K562 (cell line): ENCODE results near the gene TMEM248. TPM values are rescaled to one million over a fixed set of nuclear protein-coding genes. Genes with fewer than 3 reads are reported as not detected.

Experiments used
- BRCA1 ChIP-seq, 2 experiments: fragments of 450-650 bp in 1 of 2; sonication (generic) in 1 of 2; formaldehyde crosslinking in 1 of 2; IDR thresholded peaks; 2 replicates each; pipeline versions ENCODE4 v1.5.0 to v1.6.1; 2017 to 2020; ENCODE audit warnings: mild to moderate bottlenecking in 1 of 2, missing genetic modification reagents in 1 of 2
- CBX3 ChIP-seq, 2 experiments: IDR thresholded peaks; 1 replicate in 1 of 2; 2 replicates in 1 of 2; pipeline ENCODE4 v1.6.1; 2012; ENCODE audit warnings: inconsistent platforms in 2 of 2, low read length in 2 of 2, borderline replicate concordance in 1 of 2, control low read depth in 1 of 2
- EGR1 ChIP-seq: fragments of 450-650 bp; conservative IDR thresholded peaks from 2 replicates; pipeline ENCODE4 v1.6.1; 2017; ENCODE audit warnings: mild to moderate bottlenecking
- MAFF ChIP-seq: IDR thresholded peaks from 2 replicates; pipeline ENCODE4 v1.6.1; 2012; ENCODE audit warnings: low read length, improper control_type of control experiment
- NEUROD1 ChIP-seq: fragments of 150-350 bp; IDR thresholded peaks from 2 replicates; pipeline ENCODE4 v1.6.1; 2014; ENCODE audit warnings: borderline replicate concordance, low read length, low read depth; ENCODE audit not compliant: partially characterized antibody
- PCBP2 ChIP-seq: fragments of 200-400 bp; formaldehyde crosslinking; IDR thresholded peaks from 2 replicates; pipeline ENCODE4 v1.6.1; 2018; ENCODE audit warnings: low read length, low read depth, mild to moderate bottlenecking, moderate library complexity; ENCODE audit not compliant: poor library complexity, severe bottlenecking
- SMAD4 ChIP-seq: fragments of 250-450 bp; sonication (Bioruptor Pico); conservative IDR thresholded peaks from 2 replicates; pipeline ENCODE4 v1.8.0; 2021; ENCODE audit warnings: inconsistent platforms, mild to moderate bottlenecking, moderate library complexity
- SNRNP70 ChIP-seq: fragments of 200-400 bp; formaldehyde crosslinking; optimal IDR thresholded peaks from 2 replicates; pipeline ENCODE3; 2017; ENCODE audit warnings: low read depth, low read length
- UBTF ChIP-seq, 2 experiments: IDR thresholded peaks; 2 replicates each; pipeline ENCODE4 v1.6.1; 2012; ENCODE audit warnings: improper control_type of control experiment in 2 of 2, low read depth in 2 of 2, low read length in 2 of 2, borderline replicate concordance in 1 of 2
- ZNF354B ChIP-seq: fragments of 250-450 bp; sonication (Bioruptor Pico); IDR thresholded peaks from 2 replicates; pipeline ENCODE4 v1.4.0; 2020
- polyA plus RNA-seq, 8 experiments: library from polyadenylated mRNA; depleted of rRNA in 4 of 8; stranded (reverse) in 5 of 8; unstranded in 3 of 8; fragments of >200 nt; fragmentation: Nextera tagmentation in 2 of 8; fragmentation: Illumina TruSeq in 1 of 8; extraction: Ambion mirVana in 2 of 8; extraction: Trizol in 1 of 8; gene quantifications; 2 replicates each; pipeline versions ENCODE4 v1.2.1 to v1.2.3, GENCODE V29; 2011 to 2014; ENCODE audit warnings: inconsistent platforms in 1 of 8, missing spikeins in 1 of 8
- total RNA-seq, 7 experiments: library from RNA; depleted of rRNA in 6 of 7; stranded (reverse); fragments of >200 nt in 6 of 7; fragmentation: Illumina TruSeq in 2 of 7; extraction: Trizol in 2 of 7; gene quantifications; 2 replicates each; pipeline versions ENCODE4 v1.2.1 to v1.2.3, GENCODE V29; 2011 to 2021; ENCODE audit warnings: low replicate concordance in 1 of 7
- TF ChIP-seq, protein P1 (sequence below): sonication (generic); formaldehyde crosslinking; IDR thresholded peaks from 2 replicates; pipeline ENCODE4 v1.8.1; 2022; ENCODE audit warnings: missing genetic modification reagents
- TF ChIP-seq, protein P2 (sequence below): fragments of 450-650 bp; IDR thresholded peaks from 2 replicates; pipeline ENCODE4 v1.7.0; 2016; ENCODE audit warnings: borderline replicate concordance
- TF ChIP-seq, protein P3 (sequence below), 2 experiments: fragments of 450-650 bp in 1 of 2; IDR thresholded peaks; 2 replicates each; pipeline ENCODE4 v1.6.1; 2011 to 2017; ENCODE audit warnings: low read depth in 2 of 2, antibody characterized with exemption in 1 of 2, borderline replicate concordance in 1 of 2, low read length in 1 of 2, mild to moderate bottlenecking in 1 of 2, mixed read lengths in 1 of 2; ENCODE audit not compliant: control insufficient read depth in 1 of 2
- TF ChIP-seq, protein P4 (sequence below): fragments of 250-450 bp; sonication (Bioruptor Pico); IDR thresholded peaks from 2 replicates; pipeline ENCODE4 v1.8.0; 2022; ENCODE audit warnings: inconsistent platforms

TMEM248 gene
- total and polyA plus RNA-seq, 9 of the 15 experiments (the other 6 are each of a cell fraction or from before 2014, with no cell fraction given) = 6.3 to 132 (median 64.4) TPM

GRCh38 chr7:66920769-66921395 lies at the start of gene TMEM248 (continued):
- TF ChIP-seq CBX3 (IDR thresholded peaks at IDR 0.05; ENCODE audit: borderline replicate concordance in 1 of 2, low read length in 2 of 2) (0 out of 3 replicates have a peak, but pooled peaks of 1 of the 2 experiments have one; percentile 71), BRCA1 (IDR thresholded peaks at IDR 0.05) (no peak), BRCA1 (CRISPR knock-in tag; IDR thresholded peaks at IDR 0.05) (no peak), SMAD4 (peak; percentile 68), UBTF (IDR thresholded peaks at IDR 0.05; ENCODE audit: borderline replicate concordance in 1 of 2, low read depth in 2 of 2, low read length in 2 of 2) (no peak), NEUROD1 (peak; percentile 94), EGR1 (peak; percentile 88), ZNF354B (CRISPR knock-in tag) (no peak), MAFF (no peak), SNRNP70 (no peak), PCBP2 (no peak)
- TF ChIP-seq, protein P1, sequence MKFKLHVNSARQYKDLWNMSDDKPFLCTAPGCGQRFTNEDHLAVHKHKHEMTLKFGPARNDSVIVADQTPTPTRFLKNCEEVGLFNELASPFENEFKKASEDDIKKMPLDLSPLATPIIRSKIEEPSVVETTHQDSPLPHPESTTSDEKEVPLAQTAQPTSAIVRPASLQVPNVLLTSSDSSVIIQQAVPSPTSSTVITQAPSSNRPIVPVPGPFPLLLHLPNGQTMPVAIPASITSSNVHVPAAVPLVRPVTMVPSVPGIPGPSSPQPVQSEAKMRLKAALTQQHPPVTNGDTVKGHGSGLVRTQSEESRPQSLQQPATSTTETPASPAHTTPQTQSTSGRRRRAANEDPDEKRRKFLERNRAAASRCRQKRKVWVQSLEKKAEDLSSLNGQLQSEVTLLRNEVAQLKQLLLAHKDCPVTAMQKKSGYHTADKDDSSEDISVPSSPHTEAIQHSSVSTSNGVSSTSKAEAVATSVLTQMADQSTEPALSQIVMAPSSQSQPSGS = no peak
- TF ChIP-seq, protein P2, sequence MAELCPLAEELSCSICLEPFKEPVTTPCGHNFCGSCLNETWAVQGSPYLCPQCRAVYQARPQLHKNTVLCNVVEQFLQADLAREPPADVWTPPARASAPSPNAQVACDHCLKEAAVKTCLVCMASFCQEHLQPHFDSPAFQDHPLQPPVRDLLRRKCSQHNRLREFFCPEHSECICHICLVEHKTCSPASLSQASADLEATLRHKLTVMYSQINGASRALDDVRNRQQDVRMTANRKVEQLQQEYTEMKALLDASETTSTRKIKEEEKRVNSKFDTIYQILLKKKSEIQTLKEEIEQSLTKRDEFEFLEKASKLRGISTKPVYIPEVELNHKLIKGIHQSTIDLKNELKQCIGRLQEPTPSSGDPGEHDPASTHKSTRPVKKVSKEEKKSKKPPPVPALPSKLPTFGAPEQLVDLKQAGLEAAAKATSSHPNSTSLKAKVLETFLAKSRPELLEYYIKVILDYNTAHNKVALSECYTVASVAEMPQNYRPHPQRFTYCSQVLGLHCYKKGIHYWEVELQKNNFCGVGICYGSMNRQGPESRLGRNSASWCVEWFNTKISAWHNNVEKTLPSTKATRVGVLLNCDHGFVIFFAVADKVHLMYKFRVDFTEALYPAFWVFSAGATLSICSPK = peak; percentile 98; the same call in 1 of the 2 replicates
- TF ChIP-seq, protein P3, sequence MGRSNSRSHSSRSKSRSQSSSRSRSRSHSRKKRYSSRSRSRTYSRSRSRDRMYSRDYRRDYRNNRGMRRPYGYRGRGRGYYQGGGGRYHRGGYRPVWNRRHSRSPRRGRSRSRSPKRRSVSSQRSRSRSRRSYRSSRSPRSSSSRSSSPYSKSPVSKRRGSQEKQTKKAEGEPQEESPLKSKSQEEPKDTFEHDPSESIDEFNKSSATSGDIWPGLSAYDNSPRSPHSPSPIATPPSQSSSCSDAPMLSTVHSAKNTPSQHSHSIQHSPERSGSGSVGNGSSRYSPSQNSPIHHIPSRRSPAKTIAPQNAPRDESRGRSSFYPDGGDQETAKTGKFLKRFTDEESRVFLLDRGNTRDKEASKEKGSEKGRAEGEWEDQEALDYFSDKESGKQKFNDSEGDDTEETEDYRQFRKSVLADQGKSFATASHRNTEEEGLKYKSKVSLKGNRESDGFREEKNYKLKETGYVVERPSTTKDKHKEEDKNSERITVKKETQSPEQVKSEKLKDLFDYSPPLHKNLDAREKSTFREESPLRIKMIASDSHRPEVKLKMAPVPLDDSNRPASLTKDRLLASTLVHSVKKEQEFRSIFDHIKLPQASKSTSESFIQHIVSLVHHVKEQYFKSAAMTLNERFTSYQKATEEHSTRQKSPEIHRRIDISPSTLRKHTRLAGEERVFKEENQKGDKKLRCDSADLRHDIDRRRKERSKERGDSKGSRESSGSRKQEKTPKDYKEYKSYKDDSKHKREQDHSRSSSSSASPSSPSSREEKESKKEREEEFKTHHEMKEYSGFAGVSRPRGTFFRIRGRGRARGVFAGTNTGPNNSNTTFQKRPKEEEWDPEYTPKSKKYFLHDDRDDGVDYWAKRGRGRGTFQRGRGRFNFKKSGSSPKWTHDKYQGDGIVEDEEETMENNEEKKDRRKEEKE (IDR thresholded peaks at IDR 0.05; ENCODE audit: borderline replicate concordance in 1 of 2, control insufficient read depth in 1 of 2, low read depth in 2 of 2, low read length in 1 of 2) = peak; percentile 27 to 72; a peak in 1 of 4 replicates
- TF ChIP-seq, protein P4, sequence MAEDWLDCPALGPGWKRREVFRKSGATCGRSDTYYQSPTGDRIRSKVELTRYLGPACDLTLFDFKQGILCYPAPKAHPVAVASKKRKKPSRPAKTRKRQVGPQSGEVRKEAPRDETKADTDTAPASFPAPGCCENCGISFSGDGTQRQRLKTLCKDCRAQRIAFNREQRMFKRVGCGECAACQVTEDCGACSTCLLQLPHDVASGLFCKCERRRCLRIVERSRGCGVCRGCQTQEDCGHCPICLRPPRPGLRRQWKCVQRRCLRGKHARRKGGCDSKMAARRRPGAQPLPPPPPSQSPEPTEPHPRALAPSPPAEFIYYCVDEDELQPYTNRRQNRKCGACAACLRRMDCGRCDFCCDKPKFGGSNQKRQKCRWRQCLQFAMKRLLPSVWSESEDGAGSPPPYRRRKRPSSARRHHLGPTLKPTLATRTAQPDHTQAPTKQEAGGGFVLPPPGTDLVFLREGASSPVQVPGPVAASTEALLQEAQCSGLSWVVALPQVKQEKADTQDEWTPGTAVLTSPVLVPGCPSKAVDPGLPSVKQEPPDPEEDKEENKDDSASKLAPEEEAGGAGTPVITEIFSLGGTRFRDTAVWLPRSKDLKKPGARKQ (CRISPR knock-in tag) = no peak
